ENCODE data around the gene GNPDA1.

- no peak for TF ChIP-seq CTCF (IDR thresholded peaks at IDR 0.05)
- TF ChIP-seq POLR2A (IDR thresholded peaks at IDR 0.05): no peak
- TF ChIP-seq POLR2AphosphoS5 (IDR thresholded peaks at IDR 0.05): no peak
These were observed 24.1 kb upstream of the GNPDA1 start for GRCh38 chr5:142036918-142037317.

Data from suprapubic skin (tissue), 4 donors.